C1 segment of cervical spinal cord (tissue), 14 donors: ENCODE measurements around the gene ADIPOR2.

Experiments
- DNase-seq, 14 donors: peaks; one replicate each; lab custom pipeline; 2025; lab: John Stamatoyannopoulos, UW

Gene ADIPOR2

DNA sequence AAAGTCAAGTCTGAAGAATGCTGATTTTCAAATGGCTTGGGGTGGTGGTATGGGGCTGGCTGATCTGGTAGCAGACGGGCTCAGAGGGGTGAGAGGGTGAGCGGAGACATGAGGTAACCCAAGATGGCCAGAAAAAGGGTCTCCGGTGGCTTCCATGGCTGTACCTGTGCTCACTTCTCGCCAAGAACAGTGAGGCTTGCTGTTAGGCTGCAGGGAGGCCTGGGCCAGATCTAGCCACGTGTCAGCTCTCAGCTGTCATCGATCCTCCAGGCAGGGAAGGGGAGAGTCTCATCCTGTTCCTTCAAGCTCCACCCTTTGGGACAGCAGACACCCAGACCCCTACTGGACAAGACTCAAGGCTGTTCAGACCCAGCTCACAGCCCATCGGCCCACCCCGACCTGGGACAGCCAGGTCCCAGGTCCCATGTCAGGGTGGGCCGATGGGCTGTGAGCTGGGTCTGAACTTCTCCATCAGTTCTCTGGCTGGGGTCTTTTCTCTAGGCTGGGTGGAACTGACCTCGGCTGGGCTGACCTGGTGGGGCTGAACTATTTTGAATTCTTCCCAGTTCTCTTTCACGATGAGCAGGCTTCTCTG, 138.5 kb downstream of the ADIPOR2 start:
- DNase-seq: no peak

DNA sequence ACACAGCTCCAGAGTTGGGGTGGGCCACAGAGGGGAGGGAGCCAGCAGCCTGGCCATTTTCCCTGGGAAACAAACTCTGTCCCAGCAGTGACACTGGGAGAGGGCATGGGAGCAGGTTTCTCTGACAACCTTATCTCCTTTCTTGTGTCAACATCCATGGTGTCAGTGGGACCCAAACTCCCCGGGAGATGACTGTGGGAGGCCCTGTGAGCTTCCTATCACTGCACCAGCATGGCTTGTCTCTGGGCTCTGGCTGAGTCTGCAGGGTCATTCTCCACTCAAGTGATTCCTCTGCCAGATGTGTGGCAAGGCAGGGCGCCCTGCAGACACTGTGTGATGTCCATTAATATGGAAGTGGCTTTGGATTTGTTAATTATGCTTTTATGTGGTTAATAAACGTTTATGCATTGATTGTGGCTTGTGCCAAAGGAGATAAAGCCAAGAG, 139.6 kb downstream of the ADIPOR2 start:
- DNase-seq: no peak

DNA sequence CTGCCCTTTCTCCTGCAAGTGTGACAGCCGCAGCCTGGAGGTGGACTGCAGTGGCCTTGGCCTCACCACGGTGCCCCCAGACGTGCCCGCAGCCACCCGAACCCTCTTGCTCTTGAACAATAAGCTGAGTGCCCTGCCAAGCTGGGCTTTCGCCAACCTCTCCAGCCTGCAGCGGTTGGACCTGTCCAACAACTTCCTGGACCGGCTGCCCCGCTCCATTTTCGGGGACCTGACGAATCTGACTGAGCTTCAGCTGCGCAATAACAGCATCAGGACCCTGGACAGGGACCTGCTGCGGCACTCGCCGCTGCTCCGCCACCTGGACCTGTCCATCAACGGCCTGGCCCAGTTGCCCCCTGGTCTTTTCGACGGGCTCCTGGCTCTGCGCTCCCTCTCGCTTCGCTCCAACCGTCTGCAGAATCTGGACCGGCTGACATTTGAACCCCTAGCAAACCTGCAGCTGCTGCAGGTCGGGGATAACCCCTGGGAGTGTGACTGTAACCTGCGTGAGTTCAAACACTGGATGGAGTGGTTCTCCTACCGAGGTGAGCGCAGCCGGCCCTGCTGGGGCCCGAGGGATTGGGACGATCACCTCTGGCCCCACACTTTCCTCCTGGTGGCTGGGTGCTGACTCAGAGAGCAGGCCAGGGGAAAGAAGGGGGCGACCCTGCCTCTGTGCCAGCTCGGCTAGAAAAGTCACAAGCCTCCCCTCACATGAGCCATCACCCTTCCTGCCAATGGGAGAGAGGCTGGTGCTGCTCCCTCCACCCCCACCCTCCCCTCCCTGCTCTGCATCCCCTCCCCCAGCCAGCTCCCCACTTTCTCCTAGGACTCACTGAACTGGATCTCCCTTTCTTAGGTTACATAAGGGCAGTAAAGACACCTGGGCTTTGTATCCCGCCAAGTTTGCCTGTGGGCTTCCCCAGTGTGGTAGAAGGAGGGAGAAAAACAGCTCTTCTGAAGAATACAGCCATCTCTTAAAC, 140.4 kb downstream of the ADIPOR2 start:
- DNase-seq: no peak

DNA sequence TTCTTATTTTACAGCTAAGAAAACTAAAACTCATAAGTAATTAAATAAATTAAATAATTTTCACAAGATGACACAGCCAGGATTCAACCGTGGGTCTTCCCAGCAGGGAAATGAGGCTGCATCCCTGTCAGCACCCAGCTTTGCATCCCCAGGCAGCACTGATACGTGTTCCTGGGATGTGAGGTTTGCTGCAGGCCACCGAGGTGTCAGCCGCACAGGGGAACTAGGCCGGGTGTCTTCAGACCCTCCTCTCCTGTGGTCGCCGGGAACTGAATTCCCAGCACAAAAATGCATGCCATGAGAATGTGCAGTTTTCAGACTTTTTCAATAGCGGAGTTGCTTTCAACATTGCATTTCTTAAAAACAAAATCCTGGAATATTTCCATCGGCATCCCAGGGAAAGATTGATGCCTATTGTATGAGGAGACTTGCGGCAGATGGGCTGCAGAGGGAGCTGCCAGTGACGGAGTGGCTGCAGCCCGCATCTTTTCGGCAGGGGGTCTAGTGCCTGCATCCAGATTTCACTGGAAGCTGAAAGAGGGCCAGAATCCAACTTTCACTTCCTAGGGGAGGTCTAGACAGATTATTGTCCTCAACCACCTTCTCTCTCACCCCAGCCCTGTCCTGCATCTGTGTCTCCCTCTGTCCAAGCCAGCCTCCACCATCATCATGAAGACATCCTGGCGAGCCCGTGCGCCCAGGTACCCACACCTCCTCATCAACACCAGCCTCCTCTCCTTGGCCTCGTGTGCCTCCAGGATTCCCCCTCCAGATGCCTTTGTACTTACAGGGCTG, 142.1 kb downstream of the ADIPOR2 start:
- no peak for DNase-seq

DNA sequence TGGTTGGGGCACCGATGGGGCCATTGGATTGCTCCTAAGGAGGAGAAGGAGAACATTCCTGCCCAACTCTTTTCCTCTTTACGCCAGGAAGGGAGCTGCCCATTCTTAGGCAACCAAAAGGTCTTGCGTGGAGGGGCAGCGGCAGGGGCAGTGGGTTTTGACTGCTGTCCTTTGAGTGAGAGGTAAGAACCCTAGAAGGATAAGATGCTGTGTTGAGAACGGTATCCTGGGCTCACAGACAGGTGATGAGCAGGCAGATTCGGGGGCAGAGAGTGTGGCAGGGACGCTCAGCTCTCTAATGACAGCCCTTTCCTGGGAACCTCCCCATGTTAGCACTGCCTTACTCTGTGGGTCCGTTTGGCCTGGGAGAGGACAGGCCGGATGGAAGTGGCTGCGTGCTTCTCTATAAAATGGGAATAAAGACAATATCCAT, 142.7 kb downstream of the ADIPOR2 start:
- DNase-seq: no peak

DNA sequence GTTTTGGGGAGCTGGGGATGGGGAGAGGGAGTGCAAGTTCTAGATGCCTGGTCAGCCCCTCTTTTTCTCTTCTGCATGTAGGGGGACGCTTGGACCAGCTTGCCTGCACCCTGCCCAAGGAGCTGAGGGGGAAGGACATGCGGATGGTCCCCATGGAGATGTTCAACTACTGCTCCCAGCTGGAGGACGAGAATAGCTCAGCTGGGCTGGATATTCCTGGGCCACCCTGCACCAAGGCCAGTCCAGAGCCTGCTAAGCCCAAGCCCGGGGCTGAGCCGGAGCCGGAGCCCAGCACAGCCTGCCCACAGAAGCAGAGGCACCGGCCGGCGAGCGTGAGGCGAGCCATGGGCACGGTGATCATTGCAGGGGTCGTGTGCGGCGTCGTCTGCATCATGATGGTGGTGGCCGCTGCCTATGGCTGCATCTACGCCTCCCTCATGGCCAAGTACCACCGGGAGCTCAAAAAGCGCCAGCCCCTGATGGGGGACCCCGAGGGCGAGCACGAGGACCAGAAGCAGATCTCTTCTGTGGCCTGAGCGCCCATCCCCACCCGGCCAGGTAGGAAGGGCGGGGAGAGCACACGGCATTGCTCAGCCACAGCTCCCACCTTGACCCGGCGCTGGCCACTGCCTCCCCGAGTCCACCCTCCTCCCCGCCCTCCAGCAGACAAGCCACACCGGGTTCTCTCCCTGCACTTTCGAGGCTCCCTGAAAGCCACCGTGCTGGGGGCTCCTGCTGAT, 143.5 kb downstream of the ADIPOR2 start:
- DNase-seq: no peak

DNA sequence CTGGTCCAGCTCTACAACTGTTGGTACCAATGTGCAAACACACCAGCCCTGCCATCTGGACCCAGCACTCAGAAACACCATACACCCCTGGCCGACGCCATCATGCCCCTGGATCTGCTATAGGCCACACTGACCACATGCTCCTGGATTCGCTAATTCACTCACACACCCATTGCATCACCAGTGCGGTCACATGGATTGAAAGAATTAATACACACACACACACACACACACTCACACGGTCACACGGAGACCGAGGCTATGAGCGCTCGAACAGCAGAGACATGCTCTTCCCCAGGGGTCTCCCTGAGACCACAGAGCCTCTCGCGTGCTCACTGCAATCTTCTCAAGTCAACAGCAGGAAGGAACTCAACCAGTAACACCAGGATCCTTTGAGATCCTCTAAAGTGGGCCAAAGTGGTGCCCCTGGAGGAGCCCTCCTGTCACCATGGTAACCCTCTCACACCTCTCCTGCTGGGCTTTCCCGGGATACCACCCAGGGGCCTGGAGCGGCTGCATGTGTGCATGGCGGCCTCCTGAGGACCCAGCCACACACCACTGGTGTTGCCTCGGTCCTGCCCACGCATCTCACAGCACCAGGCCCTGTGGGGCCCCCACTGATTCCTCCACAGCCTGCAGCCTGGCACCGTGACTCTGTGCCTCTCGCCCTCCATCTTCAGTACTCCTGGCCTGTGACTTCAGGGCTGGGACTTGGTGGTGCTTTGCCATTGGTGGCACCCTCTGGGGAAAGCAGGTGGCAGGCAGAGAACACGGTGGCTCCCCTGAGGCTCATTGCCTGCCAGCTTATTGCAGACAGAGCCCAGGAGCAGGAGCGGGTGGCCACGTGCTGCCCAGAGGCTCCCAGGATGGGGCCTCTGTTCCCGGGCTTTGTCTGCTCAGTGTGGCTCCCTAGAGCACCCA, 144.6 kb downstream of the ADIPOR2 start:
- no peak for DNase-seq

DNA sequence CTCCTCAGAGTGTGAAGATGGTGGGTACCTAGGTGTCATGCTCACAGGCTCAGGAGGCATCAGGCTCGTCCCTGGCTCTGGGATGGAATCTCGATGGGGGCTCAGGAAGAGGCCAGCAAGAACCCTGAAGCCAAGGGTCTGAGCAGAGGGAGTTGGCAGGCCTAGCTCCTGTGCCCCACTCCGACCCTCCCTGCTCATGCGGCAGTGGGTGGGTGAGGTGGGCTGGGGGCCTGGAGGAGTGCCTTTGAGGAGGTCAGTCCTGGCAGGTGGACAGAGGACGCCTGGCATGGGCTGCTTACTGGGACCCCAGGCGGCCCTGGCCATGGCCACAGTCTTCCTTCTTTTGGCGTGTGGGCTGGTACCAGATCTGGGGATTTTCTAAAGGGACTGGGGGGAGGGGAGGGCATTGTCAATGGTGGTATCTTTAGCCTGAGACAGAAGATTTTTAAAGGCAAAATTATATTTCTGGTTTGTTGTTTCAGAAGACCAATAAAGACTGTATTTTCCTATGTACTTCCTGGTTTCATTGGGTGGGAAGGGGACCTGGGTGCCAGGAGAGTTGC, 145.5 kb downstream of the ADIPOR2 start:
- DNase-seq: no peak

DNA sequence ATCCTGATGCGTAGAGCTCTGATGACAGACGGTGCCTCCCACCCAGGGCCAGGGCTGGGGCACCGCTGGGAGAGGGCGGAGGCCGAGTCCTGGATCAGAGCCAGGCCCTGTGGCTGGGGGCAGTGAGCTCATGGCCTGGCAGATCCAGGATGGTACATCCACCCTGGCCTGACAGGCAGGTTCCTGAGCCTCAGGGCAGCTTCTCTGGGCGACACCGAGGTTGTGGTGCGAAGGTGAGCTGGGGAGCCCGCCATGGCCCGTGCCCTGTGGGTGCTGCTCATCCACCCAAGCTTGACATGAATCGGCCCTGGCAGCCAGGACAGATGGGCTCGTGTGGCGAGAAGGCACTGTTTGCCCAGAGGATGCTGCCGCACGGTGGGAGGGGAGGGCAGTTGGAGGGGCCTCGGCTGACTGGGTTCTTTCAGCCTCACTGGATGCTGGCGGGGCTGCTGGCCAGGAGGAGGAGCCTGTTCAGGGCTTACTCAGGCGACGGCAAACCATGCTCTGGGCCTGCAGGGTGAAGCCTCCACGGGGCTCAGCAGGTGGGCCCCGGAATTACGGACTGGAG, 146.1 kb downstream of the ADIPOR2 start:
- peak in 10 of 14 donors; percentile 11 to 76 (median 28) for DNase-seq

DNA sequence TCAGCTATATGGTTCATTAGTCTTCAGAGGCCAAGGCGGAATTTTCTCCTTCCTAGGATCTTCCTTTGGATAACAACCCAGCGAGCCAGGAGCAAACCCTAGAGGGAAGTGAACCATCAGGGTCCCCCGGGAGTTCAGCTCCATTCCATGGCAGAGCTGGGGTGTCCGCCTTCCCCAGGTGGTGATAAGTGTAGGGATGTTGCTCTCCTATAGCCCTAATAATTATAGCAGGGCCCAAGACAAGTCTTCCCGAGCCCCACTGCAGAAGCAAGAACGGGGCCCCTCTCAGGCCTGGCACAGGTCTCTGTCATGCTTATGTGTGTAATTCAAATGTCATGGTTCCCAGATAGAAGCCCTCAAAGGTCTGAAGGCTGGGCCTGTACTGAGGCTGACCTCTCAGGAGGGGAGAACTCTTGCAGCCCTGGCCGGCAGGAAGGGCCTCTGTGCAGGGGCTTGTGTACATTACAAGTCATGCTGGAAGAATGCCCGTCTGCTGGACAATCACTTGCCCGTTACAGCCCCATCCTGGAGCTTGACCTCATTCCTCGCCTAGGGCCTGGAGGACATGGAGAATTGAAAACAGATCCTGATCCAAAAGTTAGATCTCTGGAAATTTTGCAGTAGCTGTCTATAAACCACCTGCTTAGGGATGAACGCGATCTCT, 146.8 kb downstream of the ADIPOR2 start:
- DNase-seq: no peak
